HCT116 (cell line): ENCODE data around the gene AIF1.

ENCODE experiments used
- EZH2 ChIP-seq: fragments of 200-600 bp; sonication (generic); IDR thresholded peaks from 2 replicates; pipeline ENCODE4 v1.6.1; 2017; ENCODE audit warnings: antibody characterized with exemption, mixed run types
- POLR2A ChIP-seq: IDR thresholded peaks from 2 replicates; pipeline ENCODE4 v1.7.0; 2011; ENCODE audit warnings: borderline replicate concordance; ENCODE audit not compliant: insufficient read depth, insufficient read length; ENCODE audit errors: extremely low read depth
- REST ChIP-seq: IDR thresholded peaks from 2 replicates; pipeline ENCODE4 v1.6.1; 2012; ENCODE audit warnings: low read depth

GRCh38 chr6:31568537-31568961, 46.5 kb upstream of the AIF1 start:
- TF ChIP-seq EZH2 (no peak), REST (no peak), POLR2A (no peak)
